Measurements from ENCODE around the gene AP1S1. TPM values are rescaled to one million over a fixed set of nuclear protein-coding genes. Genes with fewer than 3 reads are reported as not detected.

AP1S1 gene
- total and polyA plus RNA-seq, 9 of the 15 experiments (the other 6 are each of a cell fraction or from before 2014, with no cell fraction given) = 4.4 to 149 (median 89.4) TPM

GRCh38 chr7:101125989-101126650 is 28.2 kb upstream of the AP1S1 start (continued):
- TF ChIP-seq MGA (IDR thresholded peaks at IDR 0.05) (peak; percentile 83), HINFP (tag; conservative IDR thresholded peaks at IDR 0.05; ENCODE audit: low read depth) (no peak), CEBPG (CRISPR knock-in tag; IDR thresholded peaks at IDR 0.05) (no peak), CEBPG (tag; conservative IDR thresholded peaks at IDR 0.05 in 1 of 2, IDR thresholded peaks at IDR 0.05 in 1 of 2) (no peak), KDM1A (IDR thresholded peaks at IDR 0.05) (no peak), CTCF (IDR thresholded peaks at IDR 0.05 in 2 of 3, conservative IDR thresholded peaks at IDR 0.05 in 1 of 3; ENCODE audit: insufficient read depth in 2 of 3, low read depth in 1 of 3, low read length in 3 of 3) (no peak), YY1 (IDR thresholded peaks at IDR 0.05; ENCODE audit: borderline replicate concordance in 1 of 3, control insufficient read depth in 1 of 3, extremely low read depth in 1 of 3, insufficient read depth in 3 of 3, insufficient read length in 1 of 3, insufficient replicate concordance in 2 of 3, low read depth in 1 of 3, low read length in 2 of 3) (no peak), ZNF444 (CRISPR knock-in tag; IDR thresholded peaks at IDR 0.05) (no peak), MEF2D (tag; conservative IDR thresholded peaks at IDR 0.05; ENCODE audit: low read depth) (0 out of 2 replicates have a peak, but pooled peaks have one; percentile 13), ZNF239 (CRISPR knock-in tag; IDR thresholded peaks at IDR 0.05) (no peak)
